K562 (cell line): ENCODE results near the gene MAST4. TPM values are rescaled to one million over a fixed set of nuclear protein-coding genes. Genes with fewer than 3 reads are reported as not detected.

Source experiments
- CTCF ChIP-seq, 3 experiments: IDR thresholded peaks in 2 of 3; conservative IDR thresholded peaks in 1 of 3; 2 replicates each; pipeline ENCODE4 v1.5.1; 2011 to 2012; ENCODE audit warnings: low read length in 3 of 3, mild to moderate bottlenecking in 3 of 3, control low read depth in 2 of 3, improper control_type of control experiment in 1 of 3, inconsistent platforms in 1 of 3, low read depth in 1 of 3, mixed read lengths in 1 of 3, moderate library complexity in 1 of 3; ENCODE audit not compliant: insufficient read depth in 2 of 3
- E2F1 ChIP-seq: sonication (generic); formaldehyde crosslinking; IDR thresholded peaks from 2 replicates; pipeline ENCODE4 v1.8.1; 2023; ENCODE audit warnings: mild to moderate bottlenecking, missing genetic modification reagents, moderate library complexity
- ETS1 ChIP-seq: conservative IDR thresholded peaks from 2 replicates; pipeline ENCODE4 v1.6.1; 2011; ENCODE audit warnings: low read depth, mild to moderate bottlenecking, low read length; ENCODE audit not compliant: control insufficient read depth
- ILK ChIP-seq: fragments of 450-650 bp; IDR thresholded peaks from 2 replicates; pipeline ENCODE4 v1.6.1; 2016; ENCODE audit warnings: missing genetic modification characterization, low read depth, mild to moderate bottlenecking, missing compliant biosample characterization, moderate library complexity, borderline replicate concordance
- KLF16 ChIP-seq: IDR thresholded peaks from 2 replicates; pipeline ENCODE4 v1.6.1; 2016; ENCODE audit warnings: antibody characterized with exemption
- PRDM10 ChIP-seq: fragments of 450-650 bp; IDR thresholded peaks from 2 replicates; pipeline ENCODE4 v1.6.1; 2018; ENCODE audit not compliant: partially characterized antibody
- SETDB1 ChIP-seq: IDR thresholded peaks from one replicate; pipeline ENCODE4 v1.6.1; 2012; ENCODE audit warnings: low read length, control low read depth, inconsistent platforms
- ZBTB11 ChIP-seq, 3 experiments: fragments of 200-800 bp in 1 of 3; fragments of 250-450 bp in 1 of 3; fragments of 450-650 bp in 1 of 3; sonication (Bioruptor Pico) in 1 of 3; sonication (Bioruptor generic) in 1 of 3; formaldehyde crosslinking in 1 of 3; IDR thresholded peaks; 2 replicates each; pipeline versions ENCODE4 v1.6.1 to v1.8.0; 2016 to 2022; ENCODE audit warnings: mild to moderate bottlenecking in 2 of 3, missing genetic modification characterization in 2 of 3, missing compliant biosample characterization in 1 of 3, moderate library complexity in 1 of 3
- ZKSCAN3 ChIP-seq: fragments of 250-450 bp; sonication (Bioruptor Pico); IDR thresholded peaks from 2 replicates; pipeline ENCODE4 v1.4.0; 2020
- ZNF561 ChIP-seq: fragments of 450-650 bp; formaldehyde crosslinking; conservative IDR thresholded peaks from 2 replicates; pipeline ENCODE4 v1.4.0; 2020; ENCODE audit warnings: mild to moderate bottlenecking, moderate library complexity
- ZNF740 ChIP-seq, 3 experiments: fragments of 200-800 bp in 1 of 3; sonication (Bioruptor generic) in 1 of 3; sonication (generic) in 1 of 3; formaldehyde crosslinking in 1 of 3; IDR thresholded peaks; 2 replicates each; pipeline versions ENCODE4 v1.6.1 to v1.8.0; 2016 to 2022; ENCODE audit warnings: mild to moderate bottlenecking in 2 of 3, missing compliant biosample characterization in 2 of 3, missing genetic modification characterization in 2 of 3, missing genetic modification reagents in 1 of 3
- ZNF780A ChIP-seq: fragments of 250-450 bp; sonication (Bioruptor Pico); IDR thresholded peaks from 2 replicates; pipeline ENCODE4 v1.5.0; 2021; ENCODE audit warnings: mild to moderate bottlenecking
- polyA plus RNA-seq, 8 experiments: library from polyadenylated mRNA; depleted of rRNA in 4 of 8; stranded (reverse) in 5 of 8; unstranded in 3 of 8; fragments of >200 nt; fragmentation: Nextera tagmentation in 2 of 8; fragmentation: Illumina TruSeq in 1 of 8; extraction: Ambion mirVana in 2 of 8; extraction: Trizol in 1 of 8; gene quantifications; 2 replicates each; pipeline versions ENCODE4 v1.2.1 to v1.2.3, GENCODE V29; 2011 to 2014; ENCODE audit warnings: inconsistent platforms in 1 of 8, missing spikeins in 1 of 8
- total RNA-seq, 7 experiments: library from RNA; depleted of rRNA in 6 of 7; stranded (reverse); fragments of >200 nt in 6 of 7; fragmentation: Illumina TruSeq in 2 of 7; extraction: Trizol in 2 of 7; gene quantifications; 2 replicates each; pipeline versions ENCODE4 v1.2.1 to v1.2.3, GENCODE V29; 2011 to 2021; ENCODE audit warnings: low replicate concordance in 1 of 7

MAST4 gene
- total and polyA plus RNA-seq, 9 of the 15 experiments (the other 6 are each of a cell fraction or from before 2014, with no cell fraction given): 0.88 to 10.1 (median 5.2) TPM

- no peak for TF ChIP-seq ZKSCAN3 (CRISPR knock-in tag)
- TF ChIP-seq ILK (tag): no peak
- no peak for TF ChIP-seq SETDB1
- no peak for TF ChIP-seq ZNF780A (CRISPR knock-in tag)
- no peak for TF ChIP-seq PRDM10
- no peak for TF ChIP-seq ZBTB11 (CRISPR knock-in tag; IDR thresholded peaks at IDR 0.05)
- TF ChIP-seq KLF16: peak; percentile 4; the same call in 1 of the 2 replicates
- TF ChIP-seq ZNF740 (CRISPR knock-in tag; IDR thresholded peaks at IDR 0.05): no peak
- TF ChIP-seq ZNF740 (tag; IDR thresholded peaks at IDR 0.05): no peak
- no peak for TF ChIP-seq ZNF561 (CRISPR knock-in tag)
- peak; percentile 71 to 85 (median 75) for TF ChIP-seq CTCF (IDR thresholded peaks at IDR 0.05 in 2 of 3, conservative IDR thresholded peaks at IDR 0.05 in 1 of 3; ENCODE audit: insufficient read depth in 2 of 3, low read depth in 1 of 3, low read length in 3 of 3)
- TF ChIP-seq E2F1 (CRISPR knock-in tag): no peak
- TF ChIP-seq ETS1: no peak
Measured at GRCh38 chr5:67209141-67209771, 613.1 kb downstream of the MAST4 start (continued).
